Neural progenitor cell (in vitro differentiated cells): ENCODE results near the gene CDH26. TPM values are rescaled to one million over a fixed set of nuclear protein-coding genes. Genes with fewer than 3 reads are reported as not detected.

Experiments
- DNase-seq: peaks from one replicate; pipeline ENCODE4 v3.0.0-alpha.2; 2016; ENCODE audit warnings: low spot score
- H2AFZ ChIP-seq: fragments of 200-600 bp; sonication (generic); replicated peaks from 2 replicates; pipeline ENCODE4 v1.6.1; 2016; ENCODE audit warnings: antibody characterized with exemption
- H3F3A ChIP-seq: fragments of 200-600 bp; sonication (generic); 2 replicates; pipeline ENCODE4 v1.6.1; 2016; ENCODE audit warnings: antibody characterized with exemption, low read depth
- H3K27ac ChIP-seq: fragments of 200-600 bp; sonication (generic); 2 replicates; pipeline ENCODE4 v1.5.1; 2016; ENCODE audit warnings: mild to moderate bottlenecking
- H3K27me3 ChIP-seq: fragments of 200-600 bp; sonication (generic); 2 replicates; pipeline ENCODE4 v1.6.1; 2016; ENCODE audit warnings: mild to moderate bottlenecking, moderate library complexity
- H3K36me3 ChIP-seq: fragments of 200-600 bp; sonication (generic); 2 replicates; pipeline ENCODE4 v1.5.1; 2016
- H3K4me1 ChIP-seq: fragments of 200-600 bp; sonication (generic); 2 replicates; pipeline ENCODE4 v1.6.1; 2016; ENCODE audit warnings: mixed run types
- H3K4me2 ChIP-seq: fragments of 200-600 bp; sonication (generic); 2 replicates; pipeline ENCODE4 v1.6.1; 2016
- H3K4me3 ChIP-seq: fragments of 200-600 bp; sonication (generic); 2 replicates; pipeline ENCODE4 v1.5.1; 2016
- H3K79me2 ChIP-seq: fragments of 200-600 bp; sonication (generic); 2 replicates; pipeline ENCODE4 v1.6.1; 2016; ENCODE audit warnings: low read depth
- H3K9ac ChIP-seq: fragments of 200-600 bp; sonication (generic); 2 replicates; pipeline ENCODE4 v1.6.1; 2016
- H3K9me3 ChIP-seq: fragments of 200-600 bp; sonication (generic); 2 replicates; pipeline ENCODE4 v1.5.1; 2016; ENCODE audit warnings: low read depth
- H4K20me1 ChIP-seq: fragments of 200-600 bp; sonication (generic); 2 replicates; pipeline ENCODE4 v1.6.1; 2016; ENCODE audit warnings: low read depth
- H3K27ac Mint-ChIP-seq: 3 replicates; pipeline ENCODE4 v1.8.0; 2021; ENCODE audit warnings: mixed read lengths
- H3K27me3 Mint-ChIP-seq: 2 replicates; pipeline ENCODE4 v1.8.0; 2022; ENCODE audit warnings: low read depth, mild to moderate bottlenecking, inconsistent platforms, moderate library complexity, mixed read lengths; ENCODE audit not compliant: insufficient read depth
- H3K36me3 Mint-ChIP-seq: 3 replicates; pipeline ENCODE4 v1.8.0; 2021; ENCODE audit warnings: mixed read lengths
- H3K4me1 Mint-ChIP-seq: 3 replicates; pipeline ENCODE4 v1.8.0; 2021; ENCODE audit warnings: mixed read lengths
- H3K4me3 Mint-ChIP-seq: 3 replicates; pipeline ENCODE4 v1.8.0; 2021; ENCODE audit warnings: mild to moderate bottlenecking, moderate library complexity, mixed read lengths
- H3K9me3 Mint-ChIP-seq: 3 replicates; pipeline ENCODE4 v1.8.0; 2020; ENCODE audit warnings: mixed read lengths
- EZH2 ChIP-seq: fragments of 200-600 bp; sonication (generic); IDR thresholded peaks from 2 replicates; pipeline ENCODE4 v1.6.1; 2017; ENCODE audit warnings: antibody characterized with exemption, mild to moderate bottlenecking, moderate library complexity
- EZH2phosphoT487 ChIP-seq: fragments of 200-600 bp; sonication (generic); IDR thresholded peaks from 2 replicates; pipeline ENCODE4 v1.6.1; 2017; ENCODE audit warnings: antibody characterized with exemption
- total RNA-seq: library from RNA; depleted of rRNA; stranded (reverse); fragments of >200 nt; gene quantifications from 2 replicates; pipeline ENCODE4 v1.2.3, GENCODE V29; 2015; ENCODE audit warnings: low replicate concordance
- TF ChIP-seq, protein P1 (sequence below): fragments of 200-600 bp; sonication (generic); IDR thresholded peaks from 2 replicates; pipeline ENCODE4 v1.5.1; 2017; ENCODE audit warnings: antibody characterized with exemption, mild to moderate bottlenecking

The CDH26 gene
- total RNA-seq, 1 donor from 2014 or later, result not detected

DNA sequence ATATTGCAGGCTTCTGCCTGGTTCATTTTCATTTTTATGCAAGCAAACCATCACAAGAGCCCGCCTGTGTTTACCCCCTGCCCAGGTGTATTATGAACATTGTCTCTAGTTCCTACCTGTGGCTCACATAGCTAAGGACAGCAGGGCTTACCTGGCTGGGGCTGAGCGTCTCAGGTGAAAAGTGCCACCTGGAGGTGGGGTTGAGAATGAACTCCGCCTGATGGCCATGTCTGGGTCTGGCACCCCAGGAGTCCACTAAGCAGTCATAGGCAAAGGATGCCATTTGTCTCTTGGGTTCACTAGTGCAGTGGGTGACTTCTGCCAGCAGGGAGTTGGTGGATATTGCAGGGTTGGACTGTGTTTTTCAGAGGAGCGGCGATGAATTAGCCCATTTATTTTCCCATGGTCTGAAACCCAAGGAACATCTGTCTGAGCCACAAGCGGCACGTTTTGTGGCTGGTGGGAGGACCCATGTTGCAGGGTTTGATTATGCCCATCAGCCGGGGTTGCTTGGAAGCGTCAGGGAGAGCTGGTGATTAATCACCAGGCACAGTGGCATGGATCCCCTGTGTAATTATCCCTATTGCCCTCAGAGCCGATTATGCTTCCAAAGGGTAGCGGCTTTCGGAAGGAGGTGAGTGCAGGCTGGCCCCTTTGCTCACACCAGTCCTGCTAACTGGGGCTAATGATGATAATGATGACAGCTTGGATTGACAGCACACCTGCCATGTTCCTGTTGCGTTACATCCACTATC is 92.1 kb downstream of the CDH26 start:
- H4K20me1 ChIP-seq, result no peaks in the 10 kb centered on the region
- H3K9me3 ChIP-seq, result no peaks in the 10 kb centered on the region
- no peak overlapping the region for H3K27ac ChIP-seq
- H3K9me3 Mint-ChIP-seq, result no peaks in the 10 kb centered on the region
- H3K27ac Mint-ChIP-seq, result no peak overlapping the region
- H3K27me3 ChIP-seq, result no peaks in the 10 kb centered on the region
- peaks cover 10% of the 10 kb centered on the region for H3K4me1 Mint-ChIP-seq
- H3K4me3 ChIP-seq, result no peak overlapping the region
- DNase-seq, result no peak
- peaks cover 7% of the 10 kb centered on the region for H3K27me3 Mint-ChIP-seq
- no peaks in the 10 kb centered on the region for H3K36me3 Mint-ChIP-seq
- no peak overlapping the region for H3K4me2 ChIP-seq
- H3K79me2 ChIP-seq, result no peaks in the 10 kb centered on the region
- H3K4me1 ChIP-seq, result no peaks in the 10 kb centered on the region
- H2AFZ ChIP-seq, result no peak overlapping the region
- H3K4me3 Mint-ChIP-seq, result no peak overlapping the region
- TF ChIP-seq EZH2 (no peak), EZH2phosphoT487 (no peak)
- TF ChIP-seq, protein P1, sequence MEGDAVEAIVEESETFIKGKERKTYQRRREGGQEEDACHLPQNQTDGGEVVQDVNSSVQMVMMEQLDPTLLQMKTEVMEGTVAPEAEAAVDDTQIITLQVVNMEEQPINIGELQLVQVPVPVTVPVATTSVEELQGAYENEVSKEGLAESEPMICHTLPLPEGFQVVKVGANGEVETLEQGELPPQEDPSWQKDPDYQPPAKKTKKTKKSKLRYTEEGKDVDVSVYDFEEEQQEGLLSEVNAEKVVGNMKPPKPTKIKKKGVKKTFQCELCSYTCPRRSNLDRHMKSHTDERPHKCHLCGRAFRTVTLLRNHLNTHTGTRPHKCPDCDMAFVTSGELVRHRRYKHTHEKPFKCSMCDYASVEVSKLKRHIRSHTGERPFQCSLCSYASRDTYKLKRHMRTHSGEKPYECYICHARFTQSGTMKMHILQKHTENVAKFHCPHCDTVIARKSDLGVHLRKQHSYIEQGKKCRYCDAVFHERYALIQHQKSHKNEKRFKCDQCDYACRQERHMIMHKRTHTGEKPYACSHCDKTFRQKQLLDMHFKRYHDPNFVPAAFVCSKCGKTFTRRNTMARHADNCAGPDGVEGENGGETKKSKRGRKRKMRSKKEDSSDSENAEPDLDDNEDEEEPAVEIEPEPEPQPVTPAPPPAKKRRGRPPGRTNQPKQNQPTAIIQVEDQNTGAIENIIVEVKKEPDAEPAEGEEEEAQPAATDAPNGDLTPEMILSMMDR, result peak; percentile 41
- no peaks in the 10 kb centered on the region for H3F3A ChIP-seq
- H3K9ac ChIP-seq, result no peak overlapping the region
- H3K36me3 ChIP-seq, result no peaks in the 10 kb centered on the region

DNA sequence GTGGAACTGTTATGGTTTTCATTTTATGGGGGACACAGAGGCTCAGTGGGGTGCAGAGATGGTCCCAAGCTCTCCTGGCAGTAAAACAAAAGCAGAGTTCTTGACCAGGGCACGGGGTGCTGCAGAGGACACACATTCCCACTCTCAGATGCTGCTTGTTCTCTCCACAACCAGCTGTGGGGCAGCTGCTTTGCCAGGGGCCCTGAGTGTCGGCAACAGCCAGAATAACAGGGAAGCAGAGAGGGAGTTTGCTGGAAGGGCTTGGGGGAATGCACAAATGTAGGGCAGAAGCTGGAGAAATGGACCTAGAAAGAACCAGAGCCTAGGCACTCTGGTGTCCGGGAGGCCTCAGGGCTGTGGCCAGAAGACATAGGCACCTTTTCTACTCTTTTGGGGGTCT is 93.7 kb downstream of the CDH26 start:
- H3F3A ChIP-seq, result no peaks in the 10 kb centered on the region
- no peak overlapping the region for H3K4me3 ChIP-seq
- no peak overlapping the region for H3K4me3 Mint-ChIP-seq
- no peaks in the 10 kb centered on the region for H3K4me1 Mint-ChIP-seq
- no peaks in the 10 kb centered on the region for H3K27me3 ChIP-seq
- H3K4me1 ChIP-seq, result no peaks in the 10 kb centered on the region
- H3K79me2 ChIP-seq, result no peaks in the 10 kb centered on the region
- H3K27ac ChIP-seq, result no peak overlapping the region
- no peaks in the 10 kb centered on the region for H3K9me3 Mint-ChIP-seq
- peaks cover 7% of the 10 kb centered on the region for H3K27me3 Mint-ChIP-seq
- no peak overlapping the region for H3K27ac Mint-ChIP-seq
- H3K9me3 ChIP-seq, result no peaks in the 10 kb centered on the region
- no peak overlapping the region for H3K4me2 ChIP-seq
- H3K9ac ChIP-seq, result no peak overlapping the region
- H3K36me3 Mint-ChIP-seq, result no peaks in the 10 kb centered on the region
- no peaks in the 10 kb centered on the region for H3K36me3 ChIP-seq
- H4K20me1 ChIP-seq, result no peaks in the 10 kb centered on the region
- TF ChIP-seq, protein P1, result no peak
- TF ChIP-seq EZH2phosphoT487 (no peak), EZH2 (no peak)
- no peak overlapping the region for H2AFZ ChIP-seq
- no peak for DNase-seq

DNA sequence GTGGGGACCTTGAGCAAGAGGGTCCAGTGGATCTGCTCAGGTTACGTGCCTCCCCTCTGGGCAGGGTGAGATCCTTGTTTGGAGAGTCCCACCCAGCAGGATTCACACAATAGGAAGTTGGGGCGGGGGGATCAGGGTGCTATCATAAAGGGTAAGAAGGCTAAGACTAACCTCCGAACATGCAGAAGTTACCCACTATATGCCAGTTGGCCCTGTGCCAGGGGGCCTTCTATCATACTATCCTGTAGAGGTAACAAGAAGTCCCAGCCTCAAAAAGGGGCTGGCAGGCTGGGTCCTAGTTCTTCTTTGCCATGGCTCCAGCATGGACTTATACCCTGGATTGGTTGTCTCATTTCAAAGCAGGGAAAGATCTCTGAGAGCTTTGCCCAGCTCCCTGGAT is 94.1 kb downstream of the CDH26 start:
- Histone ChIP-seq H3K27ac (no peak overlapping the region), H4K20me1 (no peaks in the 10 kb centered on the region), H3K36me3 (no peaks in the 10 kb centered on the region), H3K4me3 (no peak overlapping the region), H3K27me3 (no peaks in the 10 kb centered on the region), H3K9me3 (no peaks in the 10 kb centered on the region), H3K4me1 (no peaks in the 10 kb centered on the region), H2AFZ (no peak overlapping the region), H3K9ac (no peak overlapping the region), H3K4me2 (no peak overlapping the region), H3K79me2 (no peaks in the 10 kb centered on the region), H3F3A (no peaks in the 10 kb centered on the region)
- no peak for DNase-seq
- H3K4me3 Mint-ChIP-seq, result no peak overlapping the region
- peaks cover 7% of the 10 kb centered on the region for H3K27me3 Mint-ChIP-seq
- no peaks in the 10 kb centered on the region for H3K36me3 Mint-ChIP-seq
- H3K4me1 Mint-ChIP-seq, result no peaks in the 10 kb centered on the region
- TF ChIP-seq EZH2phosphoT487 (no peak), EZH2 (no peak)
- TF ChIP-seq, protein P1, result no peak
- H3K9me3 Mint-ChIP-seq, result no peaks in the 10 kb centered on the region
- H3K27ac Mint-ChIP-seq, result no peak overlapping the region
